ENCODE data around the gene SPOCK1. TPM values are rescaled to one million over a fixed set of nuclear protein-coding genes. Genes with fewer than 3 reads are reported as not detected.

Gene SPOCK1
- total and polyA plus RNA-seq, 2 donors (not counting 3 experiments of a cell fraction or from before 2014, with no cell fraction given): 144 to 280 TPM

DNA sequence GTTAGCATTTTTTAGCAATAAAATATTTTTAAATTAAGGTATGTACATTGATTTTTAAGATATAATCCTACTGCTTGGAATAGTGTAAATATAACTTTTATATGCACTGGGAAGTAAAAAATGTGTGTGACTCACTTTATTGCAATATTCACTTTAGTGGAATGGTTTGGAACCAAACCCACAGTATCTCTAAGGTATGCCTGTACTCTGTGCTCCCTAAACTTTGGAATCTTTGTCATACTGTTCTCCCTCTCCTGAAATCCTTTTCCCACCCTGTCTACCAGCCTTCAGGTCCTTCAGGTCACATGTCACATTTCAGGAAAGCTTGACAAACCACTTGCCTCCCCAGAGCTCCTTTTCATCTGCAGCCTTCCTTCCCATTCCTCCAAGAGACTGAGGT is 308.7 kb downstream of the SPOCK1 start:
- no peak overlapping the region for H3K9ac ChIP-seq (replicated peaks; ENCODE audit: extremely low read depth, insufficient read depth, low read length)
- H3K27ac ChIP-seq (ENCODE audit: insufficient read depth, low read depth, low read length): no peak overlapping the region
- POLR2A ChIA-PET: no interaction called here
- DNase-seq (ENCODE audit: low read depth, low spot score) (no peak), FAIRE-seq (no peak)
- intact Hi-C loops (cut with micrococcal nuclease): no loop called here
- H3K27me3 ChIP-seq (ENCODE audit: control insufficient read depth in 2 of 2, insufficient read depth in 2 of 2, low read length in 2 of 2): no peaks in the 10 kb centered on the region
- no peak overlapping the region for H3K4me2 ChIP-seq (ENCODE audit: insufficient read depth, low read length)
- H3K9me3 ChIP-seq (replicated peaks; ENCODE audit: control insufficient read depth, insufficient read depth, low read length): no peaks in the 10 kb centered on the region
- H2AFZ ChIP-seq (ENCODE audit: low read depth, low read length): no peak overlapping the region
- peaks cover 10% of the 10 kb centered on the region for H3K79me2 ChIP-seq (ENCODE audit: control insufficient read depth, insufficient read depth, low read length)
- peaks cover 11% of the 10 kb centered on the region for H3K4me1 ChIP-seq (ENCODE audit: control insufficient read depth, extremely low read depth, insufficient read depth, low read length)
- no peaks in the 10 kb centered on the region for H3K36me3 ChIP-seq (ENCODE audit: control insufficient read depth in 2 of 2, extremely low read depth in 1 of 2, insufficient read depth in 2 of 2, low read length in 2 of 2)
- TF ChIP-seq POLR2AphosphoS5 (IDR thresholded peaks at IDR 0.05; ENCODE audit: insufficient read depth, low read depth, low read length) (no peak), FOS (IDR thresholded peaks at IDR 0.05; ENCODE audit: borderline replicate concordance, insufficient read depth, low read length) (no peak)
- TF ChIP-seq, protein P1, sequence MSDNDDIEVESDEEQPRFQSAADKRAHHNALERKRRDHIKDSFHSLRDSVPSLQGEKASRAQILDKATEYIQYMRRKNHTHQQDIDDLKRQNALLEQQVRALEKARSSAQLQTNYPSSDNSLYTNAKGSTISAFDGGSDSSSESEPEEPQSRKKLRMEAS (IDR thresholded peaks at IDR 0.05; ENCODE audit: insufficient read depth, insufficient read length): no peak
- no TSS peak for BruUV-seq (replicated peaks)
- no peak overlapping the region for H3K4me3 ChIP-seq (replicated peaks in 1 of 3; ENCODE audit: insufficient read depth in 1 of 3, low read depth in 1 of 3, low read length in 3 of 3)
- dilution Hi-C loops (cut with MboI; ENCODE audit: extremely low pct_ligation_motif_present, low sequenced_read_pairs): no loop called here
- H3K9me1 ChIP-seq (replicated peaks; ENCODE audit: control insufficient read depth, extremely low read depth, insufficient read depth, low read length): no peaks in the 10 kb centered on the region
- H4K20me1 ChIP-seq (replicated peaks; ENCODE audit: control insufficient read depth, extremely low read depth, insufficient read depth, low read length): no peaks in the 10 kb centered on the region
- CTCF ChIA-PET: no interaction called here

DNA sequence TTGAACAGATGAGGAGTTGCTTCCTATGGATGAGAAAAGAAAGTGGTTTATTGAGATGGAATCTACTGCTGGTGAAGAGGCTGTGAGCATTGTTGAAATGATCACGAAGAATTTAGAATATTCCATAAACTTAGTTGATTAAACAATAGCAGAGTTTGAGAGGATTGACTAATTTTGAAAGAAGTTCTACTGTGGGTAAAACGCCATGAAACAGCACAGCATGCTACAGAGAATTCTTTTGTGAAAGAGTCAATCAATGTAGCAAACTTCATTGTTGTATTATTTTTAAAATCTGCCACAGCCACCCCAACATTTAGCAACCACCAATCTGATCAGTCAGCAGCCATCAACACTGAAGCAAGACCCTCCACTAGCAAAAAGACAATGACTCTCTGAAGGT is 309.1 kb downstream of the SPOCK1 start:
- H3K4me2 ChIP-seq (ENCODE audit: insufficient read depth, low read length): no peak overlapping the region
- no peak for FAIRE-seq
- POLR2A ChIA-PET: no interaction called here

More for the DNA sequence above, 309.1 kb downstream of the SPOCK1 start:
- H3K9me1 ChIP-seq (replicated peaks; ENCODE audit: control insufficient read depth, extremely low read depth, insufficient read depth, low read length): no peaks in the 10 kb centered on the region
- peaks cover 8% of the 10 kb centered on the region for H3K79me2 ChIP-seq (ENCODE audit: control insufficient read depth, insufficient read depth, low read length)
- BruUV-seq (replicated peaks): no TSS peak
- TF ChIP-seq MYC (IDR thresholded peaks at IDR 0.05; ENCODE audit: low read depth, low read length) (no peak), EZH2 (IDR thresholded peaks at IDR 0.05; ENCODE audit: borderline replicate concordance, low read depth, low read length, severe bottlenecking) (no peak), GATA2 (IDR thresholded peaks at IDR 0.05; ENCODE audit: insufficient read depth, insufficient read length, low read depth, low read length) (no peak), FOS (IDR thresholded peaks at IDR 0.05; ENCODE audit: borderline replicate concordance, insufficient read depth, low read length) (no peak), JUN (IDR thresholded peaks at IDR 0.05; ENCODE audit: borderline replicate concordance, insufficient read depth, insufficient read length, low read depth) (no peak), POLR2AphosphoS5 (IDR thresholded peaks at IDR 0.05; ENCODE audit: insufficient read depth, low read depth, low read length) (no peak), POLR2A (IDR thresholded peaks at IDR 0.05; ENCODE audit: low read depth, low read length) (no peak)
- TF ChIP-seq, protein P2, sequence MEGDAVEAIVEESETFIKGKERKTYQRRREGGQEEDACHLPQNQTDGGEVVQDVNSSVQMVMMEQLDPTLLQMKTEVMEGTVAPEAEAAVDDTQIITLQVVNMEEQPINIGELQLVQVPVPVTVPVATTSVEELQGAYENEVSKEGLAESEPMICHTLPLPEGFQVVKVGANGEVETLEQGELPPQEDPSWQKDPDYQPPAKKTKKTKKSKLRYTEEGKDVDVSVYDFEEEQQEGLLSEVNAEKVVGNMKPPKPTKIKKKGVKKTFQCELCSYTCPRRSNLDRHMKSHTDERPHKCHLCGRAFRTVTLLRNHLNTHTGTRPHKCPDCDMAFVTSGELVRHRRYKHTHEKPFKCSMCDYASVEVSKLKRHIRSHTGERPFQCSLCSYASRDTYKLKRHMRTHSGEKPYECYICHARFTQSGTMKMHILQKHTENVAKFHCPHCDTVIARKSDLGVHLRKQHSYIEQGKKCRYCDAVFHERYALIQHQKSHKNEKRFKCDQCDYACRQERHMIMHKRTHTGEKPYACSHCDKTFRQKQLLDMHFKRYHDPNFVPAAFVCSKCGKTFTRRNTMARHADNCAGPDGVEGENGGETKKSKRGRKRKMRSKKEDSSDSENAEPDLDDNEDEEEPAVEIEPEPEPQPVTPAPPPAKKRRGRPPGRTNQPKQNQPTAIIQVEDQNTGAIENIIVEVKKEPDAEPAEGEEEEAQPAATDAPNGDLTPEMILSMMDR (IDR thresholded peaks at IDR 0.05; ENCODE audit: extremely low read depth in 1 of 2, insufficient read depth in 1 of 2, low read depth in 1 of 2, low read length in 2 of 2): no peak
- TF ChIP-seq, protein P1 (IDR thresholded peaks at IDR 0.05; ENCODE audit: insufficient read depth, insufficient read length): no peak
- H3K27me3 ChIP-seq (ENCODE audit: control insufficient read depth in 2 of 2, insufficient read depth in 2 of 2, low read length in 2 of 2): no peaks in the 10 kb centered on the region
- no peak overlapping the region for H3K27ac ChIP-seq (ENCODE audit: insufficient read depth, low read depth, low read length)
- H3K9ac ChIP-seq (replicated peaks; ENCODE audit: extremely low read depth, insufficient read depth, low read length): no peak overlapping the region
- CTCF ChIA-PET: interaction anchor here (1.3 kb wide), 1 partner anchor 9 kb away, joined by 4 read pairs; no protein-coding TSS in a partner anchor
- dilution Hi-C loops (cut with MboI; ENCODE audit: extremely low pct_ligation_motif_present, low sequenced_read_pairs) (no loop called here), intact Hi-C loops (cut with micrococcal nuclease) (no loop called here)
- no peak for DNase-seq (ENCODE audit: low read depth, low spot score)
- H2AFZ ChIP-seq (ENCODE audit: low read depth, low read length): no peak overlapping the region
- peaks cover 11% of the 10 kb centered on the region for H3K4me1 ChIP-seq (ENCODE audit: control insufficient read depth, extremely low read depth, insufficient read depth, low read length)
- no peaks in the 10 kb centered on the region for H3K9me3 ChIP-seq (replicated peaks; ENCODE audit: control insufficient read depth, insufficient read depth, low read length)
- no peak overlapping the region for H3K4me3 ChIP-seq (replicated peaks in 1 of 3; ENCODE audit: insufficient read depth in 1 of 3, low read depth in 1 of 3, low read length in 3 of 3)
- no peaks in the 10 kb centered on the region for H4K20me1 ChIP-seq (replicated peaks; ENCODE audit: control insufficient read depth, extremely low read depth, insufficient read depth, low read length)
- H3K36me3 ChIP-seq (ENCODE audit: control insufficient read depth in 2 of 2, extremely low read depth in 1 of 2, insufficient read depth in 2 of 2, low read length in 2 of 2): no peaks in the 10 kb centered on the region

All from endothelial cell of umbilical vein (primary cell).